ENCODE results near the gene PDCD11.

- no peak for TF ChIP-seq CTCF (IDR thresholded peaks at IDR 0.05)
- TF ChIP-seq POLR2A (IDR thresholded peaks at IDR 0.05): no peak
- no peak for TF ChIP-seq POLR2AphosphoS5 (IDR thresholded peaks at IDR 0.05)
Observed at GRCh38 chr10:103417601-103418000, 21.2 kb downstream of the PDCD11 start.

All from prostate gland (tissue), 2 donors.